ENCODE data around the gene DDI1. TPM values are rescaled to one million over a fixed set of nuclear protein-coding genes. Genes with fewer than 3 reads are reported as not detected.

The DDI1 gene
- total RNA-seq, 1 experiment from 2014 or later = not detected

DNA sequence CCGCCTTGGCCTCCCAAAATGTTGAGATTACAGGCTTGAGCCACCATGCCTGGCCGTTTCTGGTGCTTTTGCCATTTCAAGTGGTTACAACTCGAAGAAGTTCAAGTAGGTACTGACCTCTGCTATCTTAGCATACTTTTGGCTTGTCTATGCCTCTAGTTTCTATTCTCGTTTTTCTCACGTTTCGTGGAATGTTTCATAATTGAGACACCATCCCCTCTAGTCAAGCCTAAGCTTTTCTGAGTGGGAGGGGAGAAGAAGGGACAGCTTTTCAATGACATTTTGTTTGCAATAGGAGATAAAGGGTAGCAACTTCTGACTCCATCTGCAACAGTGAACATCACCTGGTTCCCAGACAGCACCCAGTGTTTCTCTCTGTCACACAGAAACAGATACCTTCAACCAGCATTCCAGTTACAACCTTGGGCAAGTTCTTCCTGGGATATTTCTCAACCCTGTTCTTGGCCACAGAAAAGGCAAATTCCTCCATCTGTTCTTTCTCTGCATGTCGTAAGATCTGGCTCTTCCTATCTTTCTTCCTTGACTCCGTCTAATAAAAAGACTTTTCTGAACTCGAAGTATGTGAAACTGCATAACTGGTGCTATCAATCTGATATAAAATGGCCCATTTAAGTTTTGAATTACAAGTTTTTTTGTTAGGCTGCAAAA is 25.5 kb downstream of the DDI1 start:
- BruUV-seq (replicated peaks) = no TSS peak
- TF ChIP-seq POLR2A (IDR thresholded peaks at IDR 0.05; ENCODE audit: borderline replicate concordance, extremely low read depth, insufficient read depth, insufficient read length) = no peak
- TF ChIP-seq ELF1 (IDR thresholded peaks at IDR 0.05; ENCODE audit: borderline replicate concordance, low read depth) = no peak
- no peaks in the 10 kb centered on the region for H3K27me3 ChIP-seq (ENCODE audit: insufficient read depth, low read length)
- no peaks in the 10 kb centered on the region for H4K20me1 ChIP-seq (ENCODE audit: insufficient read depth)
- POLR2A ChIA-PET = no interaction called here
- no peak overlapping the region for H3K9ac ChIP-seq (ENCODE audit: low read length)
- no peak overlapping the region for H2AFZ ChIP-seq (ENCODE audit: low read depth, low read length, poor library complexity, severe bottlenecking)
- no peaks in the 10 kb centered on the region for H3K36me3 ChIP-seq (ENCODE audit: control insufficient read depth in 1 of 2, insufficient read depth in 2 of 2, low read length in 2 of 2)
- no peak overlapping the region for H3K4me2 ChIP-seq (ENCODE audit: low read length)
- H3K4me1 ChIP-seq (ENCODE audit: control insufficient read depth in 1 of 2, insufficient read depth in 2 of 2, low read length in 2 of 2) = no peaks in the 10 kb centered on the region
- H3K27ac ChIP-seq (ENCODE audit: low read depth, low read length) = no peak overlapping the region
- H3K79me2 ChIP-seq (ENCODE audit: insufficient read depth, low read length) = no peaks in the 10 kb centered on the region
- intact Hi-C loops (cut with micrococcal nuclease) = no loop called here
- H3K9me3 ChIP-seq (ENCODE audit: control insufficient read depth in 1 of 2, insufficient read depth in 1 of 2, low read depth in 1 of 2, low read length in 2 of 2) = no peaks in the 10 kb centered on the region
- H3K9me2 ChIP-seq (ENCODE audit: insufficient read depth) = no peaks in the 10 kb centered on the region
- H3K4me3 ChIP-seq (replicated peaks in 1 of 2; ENCODE audit: low read depth in 1 of 2, low read length in 2 of 2) = no peak overlapping the region
- CTCF ChIA-PET = no interaction called here
- RAD21 ChIA-PET (ENCODE audit: low non-redundant PET in 1 of 2, low total read pairs in 2 of 2, uncharacterized antibody in 2 of 2, unreplicated experiment in 2 of 2) = no interaction called here
- DNase-seq (ENCODE audit: low read depth, low spot score) (no peak), ATAC-seq (no peak)

DNA sequence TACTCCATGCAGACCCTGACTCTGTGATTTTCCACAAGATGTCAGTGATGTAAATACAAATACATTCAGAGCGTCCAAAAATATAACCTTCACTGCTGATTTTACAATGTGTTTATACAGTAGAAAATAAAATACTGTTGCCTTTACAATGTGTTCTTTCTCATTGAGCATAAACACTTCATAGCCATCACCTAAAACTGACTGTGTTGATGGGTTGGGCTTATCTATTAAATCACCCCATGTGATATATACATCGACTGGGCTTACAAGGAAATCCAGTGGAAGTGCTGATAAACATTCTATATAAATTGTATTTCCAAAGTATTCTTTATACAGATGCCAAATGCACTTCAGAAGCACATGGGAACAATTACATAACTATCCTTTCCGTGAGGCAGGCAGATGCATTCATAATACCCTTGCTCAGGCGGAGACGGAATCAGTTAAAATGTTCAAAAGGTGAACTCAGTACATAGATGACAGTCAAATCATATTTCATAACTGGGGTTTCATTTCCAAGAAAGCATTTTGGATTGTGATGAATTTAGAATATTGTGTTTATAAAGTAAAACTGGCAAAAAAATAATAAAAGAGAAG is 27.7 kb downstream of the DDI1 start:
- RAD21 ChIA-PET (ENCODE audit: low non-redundant PET in 1 of 2, low total read pairs in 2 of 2, uncharacterized antibody in 2 of 2, unreplicated experiment in 2 of 2) = no interaction called here
- no peak overlapping the region for H3K27ac ChIP-seq (ENCODE audit: low read depth, low read length)
- intact Hi-C loops (cut with micrococcal nuclease) = no loop called here
- CTCF ChIA-PET = no interaction called here
- no peak overlapping the region for H3K4me3 ChIP-seq (replicated peaks in 1 of 2; ENCODE audit: low read depth in 1 of 2, low read length in 2 of 2)
- TF ChIP-seq, protein P1, sequence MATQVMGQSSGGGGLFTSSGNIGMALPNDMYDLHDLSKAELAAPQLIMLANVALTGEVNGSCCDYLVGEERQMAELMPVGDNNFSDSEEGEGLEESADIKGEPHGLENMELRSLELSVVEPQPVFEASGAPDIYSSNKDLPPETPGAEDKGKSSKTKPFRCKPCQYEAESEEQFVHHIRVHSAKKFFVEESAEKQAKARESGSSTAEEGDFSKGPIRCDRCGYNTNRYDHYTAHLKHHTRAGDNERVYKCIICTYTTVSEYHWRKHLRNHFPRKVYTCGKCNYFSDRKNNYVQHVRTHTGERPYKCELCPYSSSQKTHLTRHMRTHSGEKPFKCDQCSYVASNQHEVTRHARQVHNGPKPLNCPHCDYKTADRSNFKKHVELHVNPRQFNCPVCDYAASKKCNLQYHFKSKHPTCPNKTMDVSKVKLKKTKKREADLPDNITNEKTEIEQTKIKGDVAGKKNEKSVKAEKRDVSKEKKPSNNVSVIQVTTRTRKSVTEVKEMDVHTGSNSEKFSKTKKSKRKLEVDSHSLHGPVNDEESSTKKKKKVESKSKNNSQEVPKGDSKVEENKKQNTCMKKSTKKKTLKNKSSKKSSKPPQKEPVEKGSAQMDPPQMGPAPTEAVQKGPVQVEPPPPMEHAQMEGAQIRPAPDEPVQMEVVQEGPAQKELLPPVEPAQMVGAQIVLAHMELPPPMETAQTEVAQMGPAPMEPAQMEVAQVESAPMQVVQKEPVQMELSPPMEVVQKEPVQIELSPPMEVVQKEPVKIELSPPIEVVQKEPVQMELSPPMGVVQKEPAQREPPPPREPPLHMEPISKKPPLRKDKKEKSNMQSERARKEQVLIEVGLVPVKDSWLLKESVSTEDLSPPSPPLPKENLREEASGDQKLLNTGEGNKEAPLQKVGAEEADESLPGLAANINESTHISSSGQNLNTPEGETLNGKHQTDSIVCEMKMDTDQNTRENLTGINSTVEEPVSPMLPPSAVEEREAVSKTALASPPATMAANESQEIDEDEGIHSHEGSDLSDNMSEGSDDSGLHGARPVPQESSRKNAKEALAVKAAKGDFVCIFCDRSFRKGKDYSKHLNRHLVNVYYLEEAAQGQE (IDR thresholded peaks at IDR 0.05; ENCODE audit: low read depth) = no peak
- TF ChIP-seq RAD21 (IDR thresholded peaks at IDR 0.05; ENCODE audit: low read depth) (no peak), ZFX (IDR thresholded peaks at IDR 0.05) (no peak), EZH2 (IDR thresholded peaks at IDR 0.05) (no peak), FOSL1 (IDR thresholded peaks at IDR 0.05; ENCODE audit: low read depth) (no peak), EGR1 (IDR thresholded peaks at IDR 0.05; ENCODE audit: low read depth) (no peak), EZH2phosphoT487 (IDR thresholded peaks at IDR 0.05; ENCODE audit: borderline replicate concordance) (no peak), POLR2A (IDR thresholded peaks at IDR 0.05; ENCODE audit: borderline replicate concordance, extremely low read depth, insufficient read depth, insufficient read length) (no peak), YY1 (IDR thresholded peaks at IDR 0.05; ENCODE audit: extremely low read depth, insufficient replicate concordance, low read depth, low read length) (no peak), SIN3A (IDR thresholded peaks at IDR 0.05; ENCODE audit: low read depth) (no peak), CEBPB (IDR thresholded peaks at IDR 0.05; ENCODE audit: low read depth) (no peak), SP1 (IDR thresholded peaks at IDR 0.05; ENCODE audit: low read depth) (no peak)
- TF ChIP-seq, protein P2, sequence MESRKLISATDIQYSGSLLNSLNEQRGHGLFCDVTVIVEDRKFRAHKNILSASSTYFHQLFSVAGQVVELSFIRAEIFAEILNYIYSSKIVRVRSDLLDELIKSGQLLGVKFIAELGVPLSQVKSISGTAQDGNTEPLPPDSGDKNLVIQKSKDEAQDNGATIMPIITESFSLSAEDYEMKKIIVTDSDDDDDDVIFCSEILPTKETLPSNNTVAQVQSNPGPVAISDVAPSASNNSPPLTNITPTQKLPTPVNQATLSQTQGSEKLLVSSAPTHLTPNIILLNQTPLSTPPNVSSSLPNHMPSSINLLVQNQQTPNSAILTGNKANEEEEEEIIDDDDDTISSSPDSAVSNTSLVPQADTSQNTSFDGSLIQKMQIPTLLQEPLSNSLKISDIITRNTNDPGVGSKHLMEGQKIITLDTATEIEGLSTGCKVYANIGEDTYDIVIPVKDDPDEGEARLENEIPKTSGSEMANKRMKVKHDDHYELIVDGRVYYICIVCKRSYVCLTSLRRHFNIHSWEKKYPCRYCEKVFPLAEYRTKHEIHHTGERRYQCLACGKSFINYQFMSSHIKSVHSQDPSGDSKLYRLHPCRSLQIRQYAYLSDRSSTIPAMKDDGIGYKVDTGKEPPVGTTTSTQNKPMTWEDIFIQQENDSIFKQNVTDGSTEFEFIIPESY (IDR thresholded peaks at IDR 0.05; ENCODE audit: extremely low read depth, insufficient replicate concordance, low read length) = no peak
- no peaks in the 10 kb centered on the region for H3K79me2 ChIP-seq (ENCODE audit: insufficient read depth, low read length)
- H3K4me2 ChIP-seq (ENCODE audit: low read length) = no peak overlapping the region
- no peak for DNase-seq (ENCODE audit: low read depth, low spot score)
- BruUV-seq (replicated peaks) = no TSS peak
- no peak overlapping the region for H2AFZ ChIP-seq (ENCODE audit: low read depth, low read length, poor library complexity, severe bottlenecking)
- no peaks in the 10 kb centered on the region for H3K4me1 ChIP-seq (ENCODE audit: control insufficient read depth in 1 of 2, insufficient read depth in 2 of 2, low read length in 2 of 2)
- POLR2A ChIA-PET = no interaction called here
- H3K9me2 ChIP-seq (ENCODE audit: insufficient read depth) = no peaks in the 10 kb centered on the region
- no peak overlapping the region for H3K9ac ChIP-seq (ENCODE audit: low read length)
- H3K27me3 ChIP-seq (ENCODE audit: insufficient read depth, low read length) = no peaks in the 10 kb centered on the region
- no peak for ATAC-seq
- H3K36me3 ChIP-seq (ENCODE audit: control insufficient read depth in 1 of 2, insufficient read depth in 2 of 2, low read length in 2 of 2) = no peaks in the 10 kb centered on the region
- no peaks in the 10 kb centered on the region for H3K9me3 ChIP-seq (ENCODE audit: control insufficient read depth in 1 of 2, insufficient read depth in 1 of 2, low read depth in 1 of 2, low read length in 2 of 2)
- no peaks in the 10 kb centered on the region for H4K20me1 ChIP-seq (ENCODE audit: insufficient read depth)

Measured in HCT116 (cell line).